ENCODE measurements around the gene DAG1. TPM values are rescaled to one million over a fixed set of nuclear protein-coding genes. Genes with fewer than 3 reads are reported as not detected.

Gene DAG1
- polyA plus RNA-seq, 1 of the 3 experiments (the other 2 are of a cell fraction), result 54.4 TPM

GRCh38 chr3:49454458-49454857, 15.6 kb upstream of the DAG1 start:
- no peak overlapping the region for H3K4me3 ChIP-seq (ENCODE audit: low read depth in 2 of 2, low read length in 1 of 2)
- WGBS (ENCODE audit: low lambda C conversion rate), result 93% methylated on average over 2 of the region's 2 CpGs
- H3F3A ChIP-seq (replicated peaks; ENCODE audit: insufficient read depth), result no peaks in the 10 kb centered on the region
- H3K9me3 ChIP-seq, result no peaks in the 10 kb centered on the region
- no peak overlapping the region for H3K9ac ChIP-seq
- no peak overlapping the region for H2AFZ ChIP-seq (ENCODE audit: low read depth)
- ChIA-PET CTCF (interaction anchor here (0.7 to 1.3 kb wide), 4 partner anchors 75 to 284 kb away, joined by 3 read pairs; partner anchors contain the start of gene USP4), POLR2A (interaction anchor here (0.9 kb wide), 1 partner anchor 43 kb away, joined by 3 read pairs; the partner anchor contains the start of gene RHOA)
- H4K20me1 ChIP-seq (ENCODE audit: insufficient read depth), result no peaks in the 10 kb centered on the region
- no peaks in the 10 kb centered on the region for H3K9me2 ChIP-seq
- H3K27ac ChIP-seq (ENCODE audit: low read depth in 2 of 2, low read length in 1 of 2), result no peak overlapping the region
- no peak overlapping the region for H3K4me2 ChIP-seq
- TF ChIP-seq CHD2 (IDR thresholded peaks at IDR 0.05; ENCODE audit: low read length, partially characterized antibody) (no peak), RAD21 (IDR thresholded peaks at IDR 0.05; ENCODE audit: low read length) (peak; percentile 37), ELF1 (IDR thresholded peaks at IDR 0.05) (no peak)
- no peak for DNase-seq
- H3K36me3 ChIP-seq (replicated peaks in 1 of 2; ENCODE audit: control insufficient read depth in 1 of 2, insufficient read depth in 2 of 2, low read length in 1 of 2), result no peaks in the 10 kb centered on the region
- H3K27me3 ChIP-seq (ENCODE audit: insufficient read depth), result no peaks in the 10 kb centered on the region
- no peaks in the 10 kb centered on the region for H3K79me2 ChIP-seq (ENCODE audit: insufficient read depth)
- peaks cover 0 to 7% of the 10 kb centered on the region in 2 experiments; a peak in 1 of 4 replicates for H3K4me1 ChIP-seq (ENCODE audit: control insufficient read depth in 1 of 2, insufficient read depth in 2 of 2, low read depth in 1 of 2, low read length in 1 of 2)

DNA sequence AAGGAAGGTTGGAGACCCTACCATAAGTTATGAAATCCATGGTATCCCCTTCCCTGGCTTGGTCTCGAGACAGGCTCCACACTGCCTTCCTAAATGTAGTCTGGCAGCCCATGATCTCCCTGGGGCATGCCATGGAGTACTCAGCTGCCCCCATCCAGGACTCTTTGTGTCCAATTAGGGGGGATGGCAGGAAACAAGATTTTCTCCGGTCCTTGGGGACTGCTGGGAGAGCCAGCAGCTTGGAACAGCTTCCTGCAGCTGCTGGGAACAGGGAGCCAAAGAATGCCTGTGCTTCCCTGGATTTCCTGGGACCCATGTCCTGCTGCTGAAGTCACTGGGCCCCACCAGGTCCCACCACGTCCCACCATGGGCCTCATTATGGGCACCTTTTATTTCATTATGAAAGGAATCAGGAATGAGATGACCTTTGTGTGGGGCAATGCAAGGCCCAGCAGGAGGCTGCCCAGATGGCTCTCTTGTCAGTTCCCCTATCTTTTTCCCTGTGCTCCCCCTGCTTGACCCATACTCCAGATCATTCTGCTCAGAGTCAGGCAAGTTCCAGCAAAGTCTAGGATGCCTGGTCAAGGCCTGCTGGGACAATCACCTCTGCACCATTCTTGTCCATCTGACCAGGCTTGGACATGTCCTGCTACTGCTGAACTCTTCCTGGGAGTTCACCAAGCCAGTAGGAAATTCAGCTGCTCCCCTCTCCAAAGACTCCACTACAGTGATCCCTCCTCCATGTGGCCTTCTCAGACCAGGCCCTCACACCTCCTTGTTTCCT, 15.0 kb upstream of the DAG1 start:
- CTCF ChIA-PET, result interaction anchor here (0.6 to 1.3 kb wide), 5 partner anchors 75 to 284 kb away, joined by 3 read pairs; partner anchors contain the start of gene USP4
- H3K9me3 ChIP-seq, result no peaks in the 10 kb centered on the region
- no peak overlapping the region for H2AFZ ChIP-seq (ENCODE audit: low read depth)
- H3K27me3 ChIP-seq (ENCODE audit: insufficient read depth), result no peaks in the 10 kb centered on the region
- H3K36me3 ChIP-seq (replicated peaks in 1 of 2; ENCODE audit: control insufficient read depth in 1 of 2, insufficient read depth in 2 of 2, low read length in 1 of 2), result no peaks in the 10 kb centered on the region
- no peaks in the 10 kb centered on the region for H4K20me1 ChIP-seq (ENCODE audit: insufficient read depth)
- no peak overlapping the region for H3K27ac ChIP-seq (ENCODE audit: low read depth in 2 of 2, low read length in 1 of 2)
- no peaks in the 10 kb centered on the region for H3K9me2 ChIP-seq
- POLR2A ChIA-PET, result interaction anchor here (0.9 kb wide), 1 partner anchor 43 kb away, joined by 3 read pairs; the partner anchor contains the start of gene RHOA
- H3K4me2 ChIP-seq, result no peak overlapping the region
- no peak overlapping the region for H3K9ac ChIP-seq
- peaks cover 0 to 7% of the 10 kb centered on the region in 2 experiments; a peak in 1 of 4 replicates for H3K4me1 ChIP-seq (ENCODE audit: control insufficient read depth in 1 of 2, insufficient read depth in 2 of 2, low read depth in 1 of 2, low read length in 1 of 2)
- H3K4me3 ChIP-seq (ENCODE audit: low read depth in 2 of 2, low read length in 1 of 2), result no peak overlapping the region
- 89% methylated on average over 2 of the region's 3 CpGs for WGBS (ENCODE audit: low lambda C conversion rate)
- no peak for DNase-seq
- no peaks in the 10 kb centered on the region for H3F3A ChIP-seq (replicated peaks; ENCODE audit: insufficient read depth)
- no peaks in the 10 kb centered on the region for H3K79me2 ChIP-seq (ENCODE audit: insufficient read depth)
- TF ChIP-seq EP300 (IDR thresholded peaks at IDR 0.05; ENCODE audit: borderline replicate concordance in 1 of 2, low read depth in 1 of 2, low read length in 1 of 2) (no peak), RXRA (IDR thresholded peaks at IDR 0.05; ENCODE audit: borderline replicate concordance, low read depth) (no peak), REST (IDR thresholded peaks at IDR 0.05; ENCODE audit: low read depth, low read length) (no peak), RCOR1 (IDR thresholded peaks at IDR 0.05; ENCODE audit: low read length) (no peak), TEAD4 (IDR thresholded peaks at IDR 0.05; ENCODE audit: borderline replicate concordance, insufficient read depth) (no peak), SMC3 (IDR thresholded peaks at IDR 0.05; ENCODE audit: low read depth, low read length) (no peak), SIN3A (IDR thresholded peaks at IDR 0.05; ENCODE audit: borderline replicate concordance, low read depth, low read length) (no peak), MXI1 (IDR thresholded peaks at IDR 0.05; ENCODE audit: low read depth, low read length) (no peak), RAD21 (IDR thresholded peaks at IDR 0.05; ENCODE audit: low read length) (no peak), TCF12 (IDR thresholded peaks at IDR 0.05) (no peak), EZH2phosphoT487 (IDR thresholded peaks at IDR 0.05; ENCODE audit: borderline replicate concordance, low read depth) (no peak), JUND (IDR thresholded peaks at IDR 0.05) (no peak), RFX5 (IDR thresholded peaks at IDR 0.05; ENCODE audit: low read length) (no peak), CHD2 (IDR thresholded peaks at IDR 0.05; ENCODE audit: low read length, partially characterized antibody) (no peak), MEF2A (IDR thresholded peaks at IDR 0.05; ENCODE audit: borderline replicate concordance, low read depth) (no peak), USF1 (IDR thresholded peaks at IDR 0.05; ENCODE audit: borderline replicate concordance, low read depth) (no peak)
- TF ChIP-seq, protein P1, sequence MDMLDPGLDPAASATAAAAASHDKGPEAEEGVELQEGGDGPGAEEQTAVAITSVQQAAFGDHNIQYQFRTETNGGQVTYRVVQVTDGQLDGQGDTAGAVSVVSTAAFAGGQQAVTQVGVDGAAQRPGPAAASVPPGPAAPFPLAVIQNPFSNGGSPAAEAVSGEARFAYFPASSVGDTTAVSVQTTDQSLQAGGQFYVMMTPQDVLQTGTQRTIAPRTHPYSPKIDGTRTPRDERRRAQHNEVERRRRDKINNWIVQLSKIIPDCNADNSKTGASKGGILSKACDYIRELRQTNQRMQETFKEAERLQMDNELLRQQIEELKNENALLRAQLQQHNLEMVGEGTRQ (IDR thresholded peaks at IDR 0.05; ENCODE audit: borderline replicate concordance, low read depth, low read length), result no peak
- TF ChIP-seq, protein P2, sequence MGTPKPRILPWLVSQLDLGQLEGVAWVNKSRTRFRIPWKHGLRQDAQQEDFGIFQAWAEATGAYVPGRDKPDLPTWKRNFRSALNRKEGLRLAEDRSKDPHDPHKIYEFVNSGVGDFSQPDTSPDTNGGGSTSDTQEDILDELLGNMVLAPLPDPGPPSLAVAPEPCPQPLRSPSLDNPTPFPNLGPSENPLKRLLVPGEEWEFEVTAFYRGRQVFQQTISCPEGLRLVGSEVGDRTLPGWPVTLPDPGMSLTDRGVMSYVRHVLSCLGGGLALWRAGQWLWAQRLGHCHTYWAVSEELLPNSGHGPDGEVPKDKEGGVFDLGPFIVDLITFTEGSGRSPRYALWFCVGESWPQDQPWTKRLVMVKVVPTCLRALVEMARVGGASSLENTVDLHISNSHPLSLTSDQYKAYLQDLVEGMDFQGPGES (IDR thresholded peaks at IDR 0.05; ENCODE audit: low read depth, low read length), result no peak

All from SK-N-SH (cell line).